GM19452 (cell line): ENCODE measurements around the gene CDH4.

Source experiments
- ATAC-seq: cut with Tn5 transposase; IDR thresholded peaks from one replicate; pipeline ENCODE4 v1.9.1; 2021; ENCODE audit not compliant: unreplicated experiment

Gene CDH4

DNA sequence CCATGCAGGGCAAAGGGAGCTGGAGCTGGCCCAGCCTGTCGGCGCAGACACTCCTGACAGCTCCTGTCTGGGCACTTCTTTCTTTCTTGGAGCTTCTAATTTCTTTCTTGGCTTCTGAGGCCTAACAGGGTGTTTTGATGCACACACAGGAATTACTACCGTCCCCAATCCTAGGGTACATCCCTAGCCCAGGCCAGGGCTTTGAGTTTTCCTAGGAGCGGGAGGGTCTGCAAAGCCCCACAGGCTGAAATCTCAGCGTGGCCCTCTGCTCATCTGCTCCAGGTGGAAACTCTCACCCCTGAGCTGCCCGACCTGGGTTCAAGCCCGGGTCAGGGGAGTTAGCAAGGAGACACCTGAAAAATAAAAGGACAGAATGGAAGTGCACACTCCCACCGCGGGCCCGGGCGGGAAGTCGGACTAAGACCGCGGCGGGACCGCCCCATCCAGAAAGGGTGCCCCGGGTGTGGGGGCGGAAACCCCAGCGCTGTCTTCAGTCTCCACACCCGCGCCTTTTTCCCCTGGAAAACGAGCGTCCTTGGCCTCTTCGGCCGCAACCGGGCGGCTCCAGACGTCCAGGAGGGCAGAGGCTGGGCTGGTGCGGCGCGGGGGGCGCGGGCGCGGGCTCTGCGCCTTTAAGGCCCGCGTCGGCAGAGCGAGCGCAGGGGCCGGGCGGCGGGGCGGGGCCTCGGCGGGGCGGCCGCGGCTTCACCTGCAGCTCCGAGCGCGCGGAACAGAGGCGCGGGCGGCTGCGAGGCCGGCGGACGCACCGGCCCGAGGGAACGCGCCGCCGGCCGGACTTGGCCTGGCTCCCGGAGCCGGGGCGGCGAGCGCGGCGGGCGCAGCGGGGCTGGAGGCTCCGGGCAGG is at the start of gene CDH4:
CDH4 (plus strand) TSS at position 733 of the 865 bp plus-strand sequence.
- ATAC-seq, result no peak

DNA sequence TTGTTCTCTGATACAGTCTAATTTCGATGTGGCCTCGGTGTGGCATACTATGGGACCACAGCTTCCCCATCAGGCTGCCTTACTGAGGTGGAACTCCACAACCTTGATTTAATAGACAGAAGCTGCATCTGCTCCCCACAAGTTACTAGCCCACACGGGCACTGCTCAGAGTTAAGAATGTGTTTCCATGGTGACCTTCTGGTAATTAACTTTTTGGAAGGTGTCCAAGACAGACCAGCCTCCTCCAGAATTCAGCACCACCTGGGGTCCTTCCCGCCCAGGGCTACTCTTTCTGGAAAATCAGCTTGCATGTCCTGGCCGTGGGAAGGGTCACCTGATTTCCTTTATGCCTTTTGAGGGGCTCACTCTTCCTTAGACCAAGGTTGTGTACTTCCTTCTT is 48.7 kb upstream of the CDH4 start:
- no peak for ATAC-seq

DNA sequence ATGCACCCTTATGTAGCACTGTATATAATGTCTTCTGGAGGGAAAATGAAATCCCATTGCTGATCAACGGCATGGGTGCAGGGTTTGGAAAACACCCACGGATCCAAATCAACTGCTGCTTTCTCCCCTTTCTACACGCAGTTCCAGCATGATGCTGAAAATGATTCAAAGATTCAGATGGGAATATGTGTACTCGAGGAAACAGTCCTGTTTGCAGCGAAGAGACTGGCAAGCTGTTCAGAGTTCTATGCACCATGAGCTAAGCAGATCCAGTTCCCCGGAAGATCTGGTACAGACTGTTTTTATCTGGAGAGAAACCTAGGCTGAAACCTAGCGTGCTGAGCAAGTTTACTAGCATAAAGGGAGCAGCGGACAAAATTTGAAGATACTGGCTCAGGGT is 47.9 kb upstream of the CDH4 start:
- ATAC-seq, result no peak

DNA sequence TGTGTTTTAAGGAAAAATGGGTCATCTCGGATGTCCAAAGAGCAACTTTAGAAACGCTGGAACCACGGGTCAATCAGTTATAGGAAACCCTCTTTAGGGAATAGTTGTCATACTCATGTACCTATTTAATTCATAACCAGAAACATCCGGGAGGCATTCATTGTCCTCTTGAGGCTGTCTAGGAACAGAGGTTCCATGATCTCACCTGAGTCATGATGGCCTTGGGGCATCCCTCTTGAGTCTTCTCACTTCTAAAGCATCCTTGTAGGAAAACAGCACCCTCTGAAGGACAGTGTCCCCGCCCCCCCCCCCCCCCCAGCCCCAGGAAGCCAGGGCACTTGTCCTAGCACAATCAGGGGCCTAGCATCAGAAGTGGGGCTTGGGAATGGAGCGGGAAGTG is 46.3 kb upstream of the CDH4 start:
- ATAC-seq, result no peak

DNA sequence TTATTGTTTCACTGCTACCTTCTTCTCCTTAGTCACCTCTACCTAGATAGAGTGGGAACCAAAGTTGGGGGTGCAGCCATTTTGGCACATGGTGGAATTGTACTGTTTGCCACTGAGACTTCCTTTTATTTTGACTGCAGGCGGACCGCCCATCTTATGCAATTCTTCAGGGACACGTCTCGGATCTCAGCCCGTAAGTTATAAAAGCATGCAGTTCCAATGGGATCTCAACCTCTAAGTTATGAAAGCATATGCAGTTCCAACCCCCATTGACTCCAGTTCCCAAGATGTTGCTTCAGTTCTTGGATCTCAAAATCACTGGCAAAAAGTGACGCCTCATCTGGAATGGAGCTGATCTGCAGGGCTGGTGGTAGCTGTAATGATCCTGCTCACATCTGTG is 41.2 kb upstream of the CDH4 start:
- ATAC-seq, result no peak

DNA sequence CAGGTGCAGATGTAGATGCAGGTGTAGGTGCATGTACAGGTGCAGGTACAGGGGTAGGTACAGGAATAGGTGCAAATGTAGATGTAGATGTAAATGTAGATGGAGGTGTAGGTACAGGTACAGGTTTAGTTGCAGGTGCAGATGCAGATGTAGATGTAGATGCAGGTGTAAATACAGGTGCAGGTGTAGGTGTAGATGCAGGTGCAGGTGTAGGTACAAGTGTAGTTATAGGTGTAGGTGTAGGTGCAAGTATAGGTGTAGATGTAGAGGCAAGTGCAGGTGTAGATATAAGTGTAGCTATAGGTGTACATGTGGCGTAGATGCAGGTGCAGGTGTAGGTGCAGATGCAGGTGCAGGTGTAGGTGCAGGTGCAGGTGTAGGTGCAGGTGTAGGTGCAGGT is 34.2 kb upstream of the CDH4 start:
- no peak for ATAC-seq

DNA sequence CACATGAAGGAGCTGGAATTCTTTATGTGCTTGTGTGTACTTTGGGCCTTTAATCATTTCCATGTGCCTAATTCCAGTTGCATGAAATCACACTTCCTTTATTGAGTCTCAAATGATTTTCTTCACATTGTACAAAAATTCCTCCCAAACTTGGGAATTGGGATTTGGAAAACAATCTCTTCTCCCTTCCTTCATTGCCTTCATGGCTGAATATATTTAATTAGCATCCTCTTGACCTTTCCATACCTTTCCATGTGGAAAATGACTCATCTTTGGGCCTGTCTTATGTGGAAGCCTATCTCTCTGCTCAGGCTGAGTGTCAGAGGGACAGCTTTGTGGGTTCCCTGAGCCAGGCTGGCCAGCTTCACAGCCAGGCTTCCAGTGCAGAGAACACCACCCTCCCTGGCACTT is 33.0 kb upstream of the CDH4 start:
- no peak for ATAC-seq

DNA sequence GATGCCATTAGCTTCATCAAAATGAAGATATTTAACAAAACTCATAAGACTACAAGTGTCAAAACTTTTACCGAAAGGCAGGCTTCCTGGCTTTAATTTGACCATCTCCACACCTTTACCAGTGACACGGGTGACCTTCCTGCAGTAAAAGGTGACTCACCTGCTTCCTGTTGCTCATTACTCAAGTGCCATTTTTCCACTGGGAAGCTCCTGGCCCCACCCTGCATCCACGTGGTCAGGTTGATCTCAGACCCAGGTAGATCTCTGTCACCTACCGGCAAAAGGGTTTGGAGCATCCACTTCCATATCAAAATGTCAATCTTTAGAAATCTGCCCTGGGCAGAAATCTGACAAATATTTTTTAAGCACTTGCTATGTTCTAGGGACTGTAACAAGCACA is 31.9 kb upstream of the CDH4 start:
- no peak for ATAC-seq

DNA sequence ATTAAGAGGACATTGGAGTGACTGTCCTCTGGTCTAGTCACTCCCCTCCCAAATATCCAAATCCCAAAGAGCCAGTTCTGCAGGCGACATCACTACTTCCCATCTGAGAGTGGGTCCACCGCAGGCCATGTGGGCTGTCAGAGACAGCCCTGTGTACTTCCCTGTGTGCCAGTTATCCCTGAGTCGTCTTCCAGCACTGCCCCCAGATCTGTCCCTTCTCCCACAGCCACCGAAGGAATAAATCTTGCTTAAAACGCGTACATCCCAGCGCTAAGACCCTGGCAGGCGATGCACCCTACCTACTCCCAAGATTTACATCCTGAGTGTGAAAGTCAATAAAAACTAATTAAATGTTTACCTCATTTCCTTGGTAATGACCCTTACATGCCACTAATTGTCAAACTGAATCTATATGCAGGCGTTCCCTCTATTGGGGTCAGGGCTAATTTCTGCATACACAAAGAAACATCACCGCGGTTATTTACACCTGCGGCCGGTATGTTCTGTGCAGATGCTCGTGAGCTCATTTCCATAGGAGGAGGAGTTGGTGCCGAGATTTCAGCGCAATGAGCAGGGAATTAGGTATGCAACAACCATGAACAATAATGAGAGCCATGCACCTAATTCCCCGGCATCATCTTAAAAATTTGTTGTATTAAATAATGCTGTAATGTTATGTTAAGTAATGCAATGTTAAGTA is 31.3 kb upstream of the CDH4 start:
- no peak for ATAC-seq

DNA sequence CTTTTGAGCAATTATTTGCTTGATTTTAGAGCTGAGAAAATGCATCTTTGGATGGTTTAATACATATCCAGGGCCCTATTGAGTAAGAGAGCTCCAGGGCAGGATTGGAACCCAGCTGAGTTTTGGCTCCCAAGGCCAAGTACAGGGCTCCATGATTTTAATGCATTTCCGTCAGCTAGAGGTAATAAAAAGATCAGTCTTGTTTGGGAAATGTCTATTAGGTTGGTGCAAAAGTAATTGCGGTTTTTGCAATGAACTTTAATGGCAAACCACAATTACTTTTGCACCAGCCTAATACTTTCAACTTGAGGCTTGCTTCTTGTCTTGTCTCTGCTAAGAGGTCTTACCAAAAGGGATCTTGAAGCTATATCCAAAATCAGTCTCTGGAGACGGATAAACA is 29.4 kb upstream of the CDH4 start:
- ATAC-seq, result no peak

DNA sequence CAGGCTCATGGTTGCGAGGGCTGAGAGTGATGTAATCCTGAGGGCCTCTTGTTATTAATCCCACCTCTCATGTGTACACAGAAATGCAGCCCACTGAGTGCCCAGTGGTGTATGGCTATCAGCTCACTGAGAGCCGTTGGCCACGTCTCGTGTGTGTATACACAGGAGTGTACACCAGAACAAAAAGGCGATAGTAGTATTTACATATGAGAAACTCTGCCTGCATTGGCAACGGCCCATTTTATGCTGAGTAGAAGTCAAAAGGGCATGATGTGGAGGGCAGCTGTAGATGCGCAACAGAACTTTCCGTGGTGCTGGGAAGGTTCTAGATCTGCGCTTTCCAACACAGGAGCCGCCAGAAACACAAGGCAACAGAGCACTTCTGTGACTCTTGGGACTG is 28.9 kb upstream of the CDH4 start:
- no peak for ATAC-seq

DNA sequence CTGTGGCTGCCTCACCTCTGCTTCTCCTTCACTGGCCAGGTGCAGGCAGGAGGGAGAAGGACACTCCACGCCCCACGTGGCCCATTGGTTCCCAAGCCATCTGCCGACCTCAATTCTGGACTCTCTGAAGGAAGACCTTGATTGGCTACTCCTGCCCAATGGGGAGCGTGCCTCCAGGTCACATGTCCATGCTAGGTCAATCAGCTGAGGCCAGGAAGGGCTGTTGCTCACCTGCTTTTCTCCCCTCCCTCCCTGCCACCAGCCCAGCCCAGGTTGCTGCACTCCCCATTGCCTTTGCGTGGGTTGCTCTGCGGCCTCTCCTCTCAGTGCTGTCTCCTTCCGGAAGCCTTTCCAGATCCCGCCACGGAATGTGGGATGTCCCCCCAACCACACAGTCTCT is 21.9 kb upstream of the CDH4 start:
- ATAC-seq, result no peak

DNA sequence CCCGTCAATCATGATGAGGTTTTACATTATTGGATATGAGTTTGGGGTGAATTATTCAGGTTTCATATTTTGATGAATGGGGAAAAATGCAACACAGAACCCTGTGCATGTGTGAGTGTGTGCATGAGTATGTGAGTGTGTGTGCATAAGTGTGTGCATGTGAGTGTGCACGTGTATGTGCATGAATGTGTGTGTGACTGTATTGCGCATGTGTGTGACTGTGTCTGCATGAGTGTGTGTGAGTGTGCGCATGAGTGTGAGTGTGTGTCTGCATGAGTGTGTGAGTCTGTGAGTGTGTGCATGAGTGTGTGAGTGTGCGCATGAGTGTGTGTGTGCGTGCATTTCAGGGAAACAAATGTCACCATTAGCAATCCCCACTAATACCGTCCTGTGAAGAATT is 18.5 kb upstream of the CDH4 start:
- ATAC-seq, result no peak

DNA sequence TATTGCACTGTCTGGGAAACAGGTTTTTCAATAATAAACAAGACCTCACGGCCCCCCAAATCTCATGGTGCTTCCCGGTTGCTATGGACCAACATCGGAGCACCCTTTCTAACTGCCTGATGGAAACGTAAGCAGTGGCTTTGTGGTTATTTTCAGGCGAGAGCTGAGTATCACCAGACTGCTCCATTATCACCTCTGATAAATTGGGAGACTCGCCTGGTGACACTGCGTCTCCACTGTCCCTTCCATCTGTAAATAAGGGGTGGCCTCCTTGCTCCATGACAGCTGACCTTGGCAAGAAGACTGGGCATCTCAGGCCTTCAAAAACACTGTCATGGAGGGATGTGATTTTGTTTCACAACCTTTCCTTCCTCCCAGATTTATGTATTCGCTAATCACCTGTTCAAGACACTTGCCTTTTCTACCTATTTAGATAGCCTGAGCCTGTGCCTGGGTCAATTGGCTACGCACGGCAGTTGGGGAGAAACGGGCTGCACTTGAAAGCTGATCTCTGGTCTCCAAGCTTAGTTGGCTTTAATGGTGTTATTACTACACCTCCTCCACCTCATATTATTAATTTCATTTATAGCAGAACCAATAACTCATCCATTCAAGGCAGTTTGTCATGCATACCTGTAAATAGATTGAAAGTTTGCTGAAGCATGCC is 17.7 kb upstream of the CDH4 start:
- ATAC-seq, result no peak

DNA sequence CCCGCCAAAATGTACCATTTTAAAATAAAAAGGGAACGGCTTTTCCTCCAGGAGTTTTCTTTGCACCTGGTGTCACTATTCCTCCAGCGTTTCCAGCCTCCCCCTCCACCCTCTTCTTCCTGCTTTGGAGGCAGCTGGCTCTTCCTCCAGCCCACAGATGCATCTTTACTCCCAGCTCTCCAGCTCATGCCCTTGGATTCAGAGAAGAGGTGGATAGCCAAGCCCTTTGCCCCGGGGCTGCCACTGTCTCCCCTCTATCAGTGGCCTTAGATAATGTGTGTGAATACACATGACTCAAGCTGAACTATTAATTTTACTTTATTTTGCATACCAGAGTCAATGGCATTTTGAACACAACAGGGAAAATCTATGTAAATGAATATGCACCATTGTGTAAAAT is 15.3 kb upstream of the CDH4 start:
- no peak for ATAC-seq

DNA sequence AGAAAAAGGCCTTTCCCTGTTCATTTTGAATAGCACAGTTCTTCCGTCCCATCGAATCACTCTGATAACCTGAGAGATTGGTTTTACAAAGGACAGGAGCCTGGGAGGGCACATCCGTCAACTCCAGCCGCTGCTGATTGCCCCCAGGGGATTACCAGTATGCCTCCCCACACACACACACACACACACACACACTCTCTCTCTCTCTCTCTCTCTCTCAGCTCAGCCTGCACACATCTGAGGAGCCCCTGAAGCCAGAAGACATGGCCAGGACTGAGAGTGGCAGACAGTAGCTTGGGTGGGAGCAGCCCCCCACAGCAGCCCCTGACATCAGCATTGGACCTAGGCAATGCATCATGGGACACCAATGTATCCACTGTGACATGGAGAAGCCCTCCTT is 13.2 kb upstream of the CDH4 start:
- no peak for ATAC-seq

DNA sequence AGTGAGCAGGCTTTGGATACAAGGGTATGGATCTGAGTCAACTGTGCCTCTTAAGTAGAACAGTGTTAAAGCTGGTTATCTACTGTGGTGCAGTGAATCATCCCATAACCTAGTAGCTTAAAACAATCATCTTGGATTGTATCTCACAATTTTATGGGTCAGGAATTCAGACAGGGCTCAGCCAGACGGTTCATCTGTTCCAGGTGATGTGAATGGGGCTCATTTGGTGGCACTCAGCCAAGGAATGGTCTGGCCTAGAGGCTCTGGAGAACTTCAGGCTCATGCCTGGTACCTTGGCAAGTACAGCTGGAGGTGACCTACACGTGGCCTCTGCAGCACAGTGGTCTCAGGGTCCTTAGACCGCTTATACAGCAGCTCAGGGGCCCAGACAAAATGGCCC is 11.2 kb upstream of the CDH4 start:
- ATAC-seq, result no peak

DNA sequence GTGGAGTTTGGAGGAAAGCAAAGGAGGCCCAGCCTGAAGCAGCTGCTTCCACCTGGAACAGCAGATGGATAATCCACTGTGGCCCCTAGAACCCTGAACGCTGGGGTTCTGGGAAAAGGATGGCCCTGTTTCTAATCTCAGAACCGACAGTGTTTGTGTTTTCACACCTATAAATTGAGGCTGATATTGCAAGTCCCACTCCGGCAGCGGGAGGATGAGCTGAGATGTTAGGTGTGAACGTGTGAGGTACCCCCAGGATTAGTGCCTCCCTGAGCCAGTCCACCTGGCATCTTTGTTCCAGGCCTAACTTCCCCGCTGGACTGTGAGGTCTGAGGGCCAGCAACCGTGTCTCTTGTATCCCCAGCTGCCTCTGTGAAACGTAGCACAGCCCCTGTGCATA is 7.8 kb upstream of the CDH4 start:
- ATAC-seq, result no peak

DNA sequence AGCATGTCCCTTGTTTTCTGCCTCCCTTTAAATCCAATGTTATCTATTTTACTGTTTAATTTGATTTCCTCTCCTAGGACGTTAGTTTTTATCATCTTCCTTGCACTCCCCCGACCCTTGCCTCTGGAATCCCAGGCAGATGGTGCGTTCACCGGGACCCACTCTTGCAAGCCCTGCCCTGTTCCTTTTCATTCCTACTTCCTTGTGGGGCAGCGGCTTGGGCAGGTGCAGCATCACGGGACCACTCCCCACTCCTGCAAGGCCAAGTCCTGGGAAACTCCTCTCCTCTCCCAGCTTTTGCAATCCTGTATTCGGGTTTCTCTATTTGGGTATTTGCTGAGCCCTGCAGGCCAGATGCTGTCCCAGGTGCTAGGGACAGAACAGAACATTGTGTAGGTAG is 5.8 kb upstream of the CDH4 start:
- ATAC-seq, result no peak

DNA sequence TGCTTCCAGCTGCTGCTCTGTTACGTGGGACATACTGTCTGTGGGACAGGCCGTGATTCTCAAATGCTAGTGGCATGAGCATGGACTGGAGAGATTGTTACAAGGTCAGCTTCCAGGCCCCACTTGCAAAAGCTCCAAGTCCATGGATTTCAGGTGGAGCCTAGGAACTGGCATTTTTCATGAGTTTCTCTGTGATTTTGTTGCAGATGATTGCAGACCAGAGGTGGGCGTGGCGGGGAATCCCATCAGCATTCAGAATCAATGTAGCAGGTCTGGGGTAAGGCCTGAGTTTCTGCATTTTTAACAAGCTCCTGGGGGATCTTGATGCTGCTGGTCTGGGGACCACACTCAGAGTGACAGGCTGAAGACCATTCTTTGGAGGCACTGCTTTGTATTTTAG is 2.4 kb upstream of the CDH4 start:
- ATAC-seq, result no peak

DNA sequence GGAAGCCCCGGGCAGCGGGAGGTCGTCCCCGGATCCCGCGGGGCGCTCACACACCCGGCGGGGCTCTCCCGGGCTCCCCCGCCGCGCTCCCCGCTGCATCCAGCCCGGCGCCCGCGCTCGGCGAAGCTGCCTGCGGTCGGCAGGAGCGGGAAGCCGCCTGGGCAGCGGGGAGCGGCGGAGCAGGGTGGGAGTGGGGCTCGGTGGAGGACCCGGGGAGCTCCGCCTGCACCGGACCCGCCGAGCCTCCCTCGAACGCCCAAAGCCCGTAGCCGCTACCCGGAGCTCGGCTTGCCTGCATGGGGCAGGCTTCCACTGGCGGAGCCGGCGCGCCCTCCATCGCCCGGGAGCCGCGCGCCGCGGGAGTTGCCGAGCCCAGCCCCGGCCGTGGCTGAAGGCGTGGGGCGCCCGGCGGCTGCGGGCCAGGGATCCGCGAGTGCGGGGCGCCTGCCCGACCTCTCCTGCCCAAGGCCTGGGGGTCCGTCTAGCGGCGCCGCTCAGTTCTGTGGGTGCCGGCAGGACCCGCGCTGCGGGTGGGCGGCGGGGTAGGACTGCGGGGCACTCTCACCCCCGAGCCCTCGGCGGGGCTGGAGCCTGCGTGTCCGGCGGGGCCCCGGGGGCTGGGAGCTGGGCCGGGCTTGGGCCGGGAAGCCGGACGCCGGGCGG is 671 bp downstream of the CDH4 start:
- ATAC-seq, result no peak

DNA sequence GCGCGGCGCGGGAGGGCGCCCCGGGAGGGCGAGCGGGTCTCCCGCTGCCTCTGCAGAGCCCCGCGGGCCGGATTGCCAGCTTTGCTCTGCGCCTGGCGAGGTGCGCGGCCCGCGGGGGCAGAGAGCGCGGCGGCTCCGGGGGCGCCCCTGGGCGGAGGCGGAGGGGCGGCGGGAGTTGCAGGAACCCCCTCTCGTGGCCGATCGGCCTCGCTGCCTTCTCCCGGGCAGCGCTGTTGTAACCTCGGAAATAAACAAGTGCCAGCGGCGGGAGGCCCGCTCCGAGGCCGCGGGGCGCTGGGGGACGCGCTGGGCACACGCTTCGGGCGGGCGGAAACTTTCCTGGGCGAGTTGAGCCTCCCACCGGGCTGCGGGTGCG is 1.2 kb downstream of the CDH4 start:
- ATAC-seq, result no peak
